GM18526 (cell line): Measurements from ENCODE around the gene RAB3IP.

Experiments used
- POLR2A ChIP-seq: IDR thresholded peaks from 3 replicates; pipeline ENCODE4 v1.6.1; 2011; ENCODE audit not compliant: insufficient read length; ENCODE audit errors: extremely low read depth

Gene RAB3IP

DNA sequence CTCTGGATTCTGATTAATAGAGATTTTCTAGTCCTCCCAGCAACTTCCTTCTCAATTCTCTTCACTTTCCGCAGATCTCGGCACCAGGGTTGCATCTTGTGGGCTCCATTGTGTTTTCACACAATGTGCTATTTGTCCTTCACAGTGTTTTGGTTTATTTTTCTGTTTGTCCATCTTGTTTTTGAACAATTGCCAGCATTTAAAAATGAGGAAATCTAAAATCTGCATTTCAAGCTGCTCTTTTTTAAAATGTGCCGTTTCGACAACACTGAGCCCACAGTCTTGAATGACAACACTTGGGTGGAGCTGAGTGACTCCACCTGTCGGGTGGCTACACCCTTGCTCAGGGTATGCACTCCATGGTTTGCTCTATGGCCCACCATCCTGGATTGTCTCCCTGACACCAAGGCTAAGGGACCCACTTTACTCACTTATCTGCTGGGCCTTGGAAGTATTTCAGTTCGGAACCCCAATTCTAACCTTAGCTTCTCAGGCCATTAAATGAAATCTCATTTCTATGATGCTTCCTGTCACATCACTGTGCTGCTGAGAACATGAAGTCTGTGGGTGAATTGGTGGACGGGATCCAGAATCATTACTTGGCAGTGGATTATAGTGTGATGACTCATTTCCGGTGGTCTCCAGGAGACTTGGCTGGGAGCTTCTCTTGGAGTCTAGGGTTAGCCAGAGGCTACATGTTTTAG, 82.9 kb downstream of the RAB3IP start:
- TF ChIP-seq POLR2A, result no peak

DNA sequence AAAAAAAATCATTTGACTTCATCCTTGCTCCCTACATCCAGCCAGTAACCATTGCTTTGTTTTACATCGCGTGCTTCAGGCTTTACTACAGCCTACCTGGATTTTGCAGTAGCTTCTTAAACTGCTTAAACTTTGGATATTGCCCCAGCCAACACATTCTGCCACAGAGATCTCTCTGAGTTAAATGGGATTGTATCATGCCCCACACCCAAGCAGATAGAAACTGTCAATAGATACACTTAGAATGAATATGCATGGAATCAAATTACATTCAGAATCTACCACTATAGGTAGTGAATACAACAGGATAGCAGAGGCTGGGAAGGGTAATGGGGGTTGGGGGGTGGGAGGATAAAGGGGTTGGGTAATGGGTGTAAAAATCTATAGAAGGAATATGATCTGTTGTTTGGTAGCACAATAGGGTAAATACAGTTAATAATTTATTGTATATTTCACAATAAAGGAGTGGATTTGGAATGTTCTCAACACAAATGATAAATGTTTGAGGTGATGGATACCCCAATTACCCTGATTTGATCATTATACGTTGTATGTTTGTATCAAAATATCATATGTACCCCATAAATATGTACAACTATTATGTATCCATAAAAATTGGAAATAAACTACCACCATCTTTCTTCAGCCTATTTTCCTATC, 83.7 kb downstream of the RAB3IP start:
- no peak for TF ChIP-seq POLR2A

DNA sequence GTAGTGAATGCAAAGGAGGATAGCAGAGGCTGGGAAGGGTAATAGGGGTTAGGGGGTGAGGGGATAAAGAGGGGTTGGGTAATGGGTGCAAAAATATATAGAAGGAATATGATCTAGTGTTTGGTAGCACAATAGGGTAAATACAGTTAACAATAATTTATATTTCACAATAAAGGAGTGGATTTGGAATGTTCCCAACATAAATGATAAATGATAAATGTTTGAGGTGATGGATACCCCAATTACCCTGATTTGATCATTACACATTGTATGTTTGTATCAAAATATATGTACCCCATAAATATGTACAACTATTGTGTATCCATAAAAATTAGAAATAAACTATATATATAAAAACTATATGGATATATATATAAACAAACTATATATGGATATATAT, 85.4 kb downstream of the RAB3IP start:
- no peak for TF ChIP-seq POLR2A

DNA sequence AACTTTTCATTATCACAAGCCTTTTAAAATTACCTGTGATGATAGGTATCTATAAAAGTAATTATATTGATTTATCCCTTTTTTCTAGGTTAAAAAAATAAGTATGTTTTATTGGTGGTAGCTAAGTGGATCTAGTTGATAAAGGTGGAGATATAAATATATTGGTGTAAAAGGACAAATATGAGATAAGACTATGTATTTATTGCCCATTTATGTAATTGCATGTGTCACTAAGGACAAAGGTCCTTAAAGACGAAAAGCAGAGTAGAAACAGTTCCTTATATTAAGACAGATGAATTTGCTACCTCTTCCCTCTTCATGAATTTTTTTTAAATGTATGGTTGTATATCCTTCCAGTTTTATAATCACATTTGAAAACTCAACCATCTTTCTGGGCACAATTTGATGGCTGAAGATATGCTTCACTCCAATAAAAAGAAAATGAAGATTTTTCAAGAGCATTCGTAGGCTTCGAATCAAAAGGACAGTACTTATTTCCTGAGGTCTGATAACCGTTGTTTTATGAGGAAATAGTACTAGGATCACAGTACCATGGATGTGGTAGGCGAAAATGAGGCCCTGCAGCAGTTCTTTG, 86.4 kb downstream of the RAB3IP start, which contains the start of gene MYRFL:
TSS of gene MYRFL (plus strand) at position 262 of the 595 bp plus-strand sequence. CDS start at position 553, 291 bp downstream.
- no peak for TF ChIP-seq POLR2A

DNA sequence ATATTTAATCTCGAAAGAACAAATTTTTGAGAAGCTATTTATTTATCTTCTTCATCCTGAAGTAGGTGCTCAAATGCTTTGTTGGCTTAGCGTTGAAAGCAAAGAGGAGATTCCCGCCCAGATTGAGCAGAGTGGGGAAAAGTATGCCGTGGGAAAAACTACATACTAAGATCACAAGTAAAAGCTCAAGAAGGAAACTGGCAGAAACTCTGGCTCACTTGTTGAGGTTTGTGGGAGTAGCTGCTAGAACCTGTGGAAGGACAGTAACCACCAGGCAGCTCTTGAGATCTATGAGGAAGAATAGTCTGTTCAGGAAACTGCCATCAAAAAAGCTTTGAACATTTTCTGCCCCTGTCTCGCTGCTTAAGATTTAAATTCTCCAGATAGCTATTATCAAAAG, 90.2 kb downstream of the RAB3IP start:
- TF ChIP-seq POLR2A, result no peak

DNA sequence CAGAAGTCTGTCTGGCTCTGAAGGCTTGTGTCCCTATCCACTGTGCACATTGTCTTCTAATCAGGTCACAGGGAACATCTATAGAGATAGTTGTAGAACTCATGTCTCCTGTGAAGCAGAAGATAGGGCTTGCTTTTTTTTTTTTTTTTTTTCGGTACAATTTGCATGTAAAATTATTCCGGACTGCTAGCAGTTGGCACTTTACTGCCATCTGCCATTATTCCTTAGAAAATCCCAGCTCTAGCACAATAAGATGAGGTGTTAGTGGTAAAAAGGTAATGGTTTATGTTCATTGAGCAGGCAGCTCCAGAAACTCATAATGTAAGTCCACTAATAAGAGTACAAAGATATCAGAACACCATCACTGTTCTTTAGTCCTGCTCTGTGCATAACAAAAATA, 95.0 kb downstream of the RAB3IP start:
- TF ChIP-seq POLR2A, result no peak

DNA sequence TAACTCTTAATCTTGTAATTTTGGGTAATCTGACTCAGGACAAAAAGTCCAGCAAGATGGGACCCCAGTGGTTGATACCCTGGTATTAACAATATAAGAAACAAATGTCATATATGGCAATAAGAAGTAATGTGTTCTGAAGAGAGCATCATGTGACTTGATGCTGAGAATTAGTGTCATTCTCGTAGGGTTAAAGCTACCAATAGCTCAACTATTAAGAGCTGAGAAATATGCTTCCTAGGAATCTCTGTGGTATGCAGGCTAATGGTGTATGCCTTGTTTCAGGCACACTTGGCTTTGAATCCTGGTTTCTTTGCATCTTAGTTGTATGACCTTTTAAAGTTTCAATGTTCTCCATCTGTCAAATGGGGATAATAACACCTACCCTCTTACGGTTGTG, 95.5 kb downstream of the RAB3IP start:
- TF ChIP-seq POLR2A, result no peak

DNA sequence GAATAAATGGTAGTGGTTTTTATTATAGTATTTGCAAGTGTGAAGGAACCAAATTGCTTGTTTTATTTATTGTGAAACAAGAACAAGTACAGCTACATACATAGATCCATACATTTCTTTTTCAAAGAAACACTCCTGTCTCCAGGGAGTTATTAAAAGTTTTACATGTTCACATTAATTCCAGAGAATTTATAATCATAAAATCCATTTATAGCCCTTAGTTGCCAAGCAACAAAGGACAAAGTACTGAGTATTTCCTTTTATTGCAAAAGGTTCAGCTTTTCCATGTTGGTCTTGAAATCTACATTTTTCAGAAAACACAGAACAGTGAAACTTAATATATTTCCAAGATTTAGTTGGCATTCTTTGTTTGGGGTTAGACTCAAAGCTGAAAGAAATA, 95.9 kb downstream of the RAB3IP start:
- no peak for TF ChIP-seq POLR2A

DNA sequence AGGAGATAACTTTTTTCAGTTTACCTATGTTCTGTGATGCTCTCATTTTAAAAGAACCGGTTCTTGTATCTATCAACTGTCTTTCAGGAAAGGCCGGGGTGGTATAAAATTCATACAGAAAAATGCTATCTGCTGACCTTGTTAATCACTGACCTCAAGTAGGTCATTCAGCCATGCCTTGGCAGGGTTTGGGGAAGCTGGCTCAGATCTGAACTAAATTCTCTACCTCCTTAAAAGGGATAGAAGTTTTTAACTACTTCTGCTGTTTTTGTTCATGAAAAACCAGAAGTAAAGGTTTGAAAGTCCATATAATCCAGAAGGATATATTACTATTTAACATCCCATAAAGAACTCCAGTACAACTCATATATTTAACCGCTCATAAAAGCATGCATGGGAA, 96.4 kb downstream of the RAB3IP start:
- TF ChIP-seq POLR2A, result no peak

DNA sequence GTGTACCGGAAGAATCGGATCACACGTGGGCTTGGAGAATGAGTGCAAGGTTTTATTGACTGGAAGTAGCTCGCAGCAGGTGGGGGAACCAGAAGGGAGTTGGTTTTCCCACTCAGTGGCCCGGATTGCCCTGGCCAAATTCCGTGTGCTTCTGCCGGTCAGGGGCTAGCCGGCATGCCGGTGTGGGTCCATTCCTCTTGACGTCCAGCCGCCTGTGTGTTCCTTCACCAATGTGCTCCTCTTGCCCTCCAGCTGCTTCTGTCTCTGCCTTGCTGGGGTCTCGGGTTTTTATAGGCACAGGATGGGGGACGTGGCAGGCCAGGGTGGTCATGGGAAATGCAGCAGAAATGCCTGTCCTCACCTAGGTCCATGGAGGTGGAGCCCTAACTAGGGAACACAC, 97.4 kb downstream of the RAB3IP start:
- TF ChIP-seq POLR2A, result no peak

DNA sequence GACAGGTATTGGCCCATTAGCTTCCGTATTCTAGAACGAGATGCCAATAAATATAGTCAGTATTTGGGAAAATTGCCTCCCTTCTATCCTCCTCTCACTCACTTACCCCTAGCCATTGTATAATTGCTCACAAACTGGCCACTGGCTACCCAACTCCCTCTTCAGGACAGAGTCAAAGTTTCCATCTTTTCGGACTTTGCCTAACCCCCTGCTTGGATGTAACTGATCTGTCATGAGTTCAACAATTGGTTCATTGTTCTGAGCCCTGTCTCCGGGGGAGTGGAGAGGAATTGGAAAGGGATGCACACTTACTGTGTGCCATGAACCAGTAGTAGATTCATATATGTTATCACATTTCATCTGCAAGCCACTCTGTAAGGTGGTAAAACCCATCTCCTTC, 98.5 kb downstream of the RAB3IP start:
- no peak for TF ChIP-seq POLR2A

DNA sequence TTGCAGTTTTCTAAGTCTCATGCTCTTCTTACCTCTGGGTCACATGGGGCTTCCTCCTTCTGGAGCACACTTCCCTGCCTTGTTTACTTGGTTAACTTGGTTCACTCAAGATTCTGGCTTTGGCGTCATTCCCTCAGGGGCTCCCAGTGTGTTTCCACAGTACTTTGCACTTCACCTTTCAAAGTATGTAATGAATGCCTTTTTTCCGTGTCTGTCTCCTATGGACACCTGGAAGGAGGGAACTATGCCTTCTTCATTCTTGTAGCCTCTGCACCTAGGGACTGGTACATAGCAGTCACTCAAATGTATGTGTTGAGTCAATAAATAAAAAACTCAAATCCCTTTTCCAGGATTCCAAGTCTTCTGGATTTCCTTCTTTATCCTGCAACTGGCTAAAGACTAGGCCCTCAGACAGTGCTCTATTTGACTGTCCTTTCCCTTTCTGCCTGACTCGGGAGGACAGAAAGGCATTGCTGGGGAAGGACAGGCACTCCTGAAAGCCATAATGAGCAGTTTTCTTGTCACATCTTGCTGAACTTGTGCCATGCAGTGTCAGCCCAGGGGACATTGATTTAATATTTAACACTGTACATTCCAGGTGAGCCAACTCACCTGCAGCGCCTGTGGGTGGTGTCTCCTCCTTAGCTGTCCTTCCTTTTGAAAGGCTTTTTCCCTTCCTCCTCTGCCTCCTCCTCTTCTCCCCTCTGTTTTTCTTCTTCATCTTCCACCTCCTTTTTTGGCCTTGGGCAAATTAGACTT, 99.2 kb downstream of the RAB3IP start:
- TF ChIP-seq POLR2A, result no peak

DNA sequence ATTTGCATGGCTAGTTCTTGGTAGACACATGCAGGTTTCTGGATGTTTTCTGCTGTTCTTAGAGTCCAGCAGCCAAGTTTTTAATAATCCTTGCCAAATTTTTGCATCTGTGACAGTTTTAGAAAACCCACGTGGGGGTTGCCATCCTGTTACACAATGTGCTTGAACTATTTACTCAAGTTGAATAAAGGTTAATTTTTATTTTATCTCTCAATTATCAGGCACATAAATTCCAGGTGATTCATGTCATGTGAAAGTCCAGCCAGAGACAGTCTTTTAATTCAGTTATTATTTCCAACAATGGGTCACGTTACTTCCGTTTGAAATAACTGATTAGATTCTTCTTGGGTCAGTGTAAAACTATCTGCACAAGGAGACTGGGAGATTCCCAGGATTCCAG, 102.1 kb downstream of the RAB3IP start:
- no peak for TF ChIP-seq POLR2A

DNA sequence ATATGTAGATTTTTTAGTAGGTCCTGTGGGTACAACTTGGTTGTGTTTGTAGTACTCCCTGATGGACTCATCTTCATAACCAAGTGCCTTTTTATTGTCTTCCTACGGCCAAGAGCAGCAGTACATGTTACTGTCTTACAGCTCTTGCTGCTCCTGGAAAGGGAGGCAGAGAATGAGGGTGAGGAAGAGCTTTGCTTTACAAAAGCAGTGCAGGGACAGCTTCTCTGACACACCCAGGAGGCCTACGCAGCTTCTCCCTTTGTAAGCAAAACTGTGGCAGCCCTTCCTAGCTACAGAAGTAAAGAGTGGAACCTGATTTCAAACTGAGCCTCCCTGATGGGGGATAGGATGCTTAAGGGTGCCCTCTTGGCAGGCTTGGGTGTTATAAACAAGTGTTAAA, 104.9 kb downstream of the RAB3IP start:
- no peak for TF ChIP-seq POLR2A

DNA sequence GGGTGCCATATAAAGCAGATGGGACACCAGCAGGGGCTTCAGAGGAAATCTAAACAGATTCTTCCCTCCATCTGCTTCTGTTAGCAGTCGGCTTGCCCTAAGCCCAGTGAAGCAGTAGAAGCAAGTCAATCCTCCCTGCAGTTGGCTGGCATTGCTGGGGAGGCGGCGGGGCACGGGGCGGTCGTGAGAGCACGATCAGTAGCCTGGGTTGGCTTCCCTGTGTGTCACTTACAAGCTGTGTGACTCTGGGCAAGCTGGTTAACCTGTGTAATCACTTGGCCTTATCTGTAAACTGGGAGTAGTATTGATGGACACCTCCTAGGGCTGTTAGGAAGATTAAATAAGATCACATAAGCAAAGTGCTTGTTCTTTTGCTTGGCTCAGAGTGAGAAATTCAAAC, 105.8 kb downstream of the RAB3IP start:
- no peak for TF ChIP-seq POLR2A

DNA sequence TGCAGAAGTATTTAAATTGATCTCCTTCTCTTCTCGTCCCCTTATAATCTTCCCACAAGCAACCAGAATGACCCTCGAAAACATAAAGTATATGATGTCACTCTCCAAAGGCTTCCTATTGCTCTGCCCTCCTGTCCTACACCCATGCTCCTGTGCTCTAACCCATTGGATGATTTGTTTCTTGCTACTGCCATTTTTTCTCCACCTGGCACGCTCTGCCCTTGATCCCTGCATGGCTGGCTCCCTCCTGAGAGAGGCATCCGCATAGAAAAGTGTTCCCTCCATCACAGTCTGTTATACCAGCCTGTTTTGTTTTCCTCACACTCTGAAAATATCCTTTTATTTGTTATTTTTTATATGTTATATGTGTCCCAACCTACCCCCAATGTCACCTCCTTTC, 106.2 kb downstream of the RAB3IP start:
- TF ChIP-seq POLR2A, result no peak
